Endometrial microvascular endothelial cells (primary cell): ENCODE measurements around the gene PTPRD. TPM values are rescaled to one million over a fixed set of nuclear protein-coding genes. Genes with fewer than 3 reads are reported as not detected.

Experiments
- in situ Hi-C: cut with HindIII; loops from 2 replicates; pipeline ENCODE4 v1.10.0; 2017; ENCODE audit warnings: low sequenced_read_pairs, low pct_unique_long_range_greater_than_20kb; ENCODE audit errors: inconsistent ontology term
- total RNA-seq: library from RNA; depleted of rRNA; stranded (reverse); fragments of >200 nt; gene quantifications from one replicate; pipeline ENCODE4 v1.2.3, GENCODE V29; 2015; ENCODE audit errors: inconsistent ontology term

PTPRD gene
- total RNA-seq, 1 donor from 2014 or later = under 0.01 TPM

GRCh38 chr9:8447601-8448000 is 2165.2 kb downstream of the PTPRD start:
- in situ Hi-C loops = no loop called here

GRCh38 chr9:8437876-8438275 is 2174.9 kb downstream of the PTPRD start:
- in situ Hi-C loops = no loop called here

GRCh38 chr9:8437259-8437658 is 2175.5 kb downstream of the PTPRD start:
- in situ Hi-C loops = no loop called here

- in situ Hi-C loops = no loop called here
Observed at GRCh38 chr9:8436786-8437185, 2176.0 kb downstream of the PTPRD start.

GRCh38 chr9:8434621-8435020 is 2178.2 kb downstream of the PTPRD start:
- in situ Hi-C loops = no loop called here

GRCh38 chr9:8432224-8432623 is 2180.6 kb downstream of the PTPRD start:
- in situ Hi-C loops = no loop called here

- in situ Hi-C loops = no loop called here
Observed at GRCh38 chr9:8431505-8431904, 2181.3 kb downstream of the PTPRD start.

- in situ Hi-C loops = no loop called here
Observed at GRCh38 chr9:8430945-8431344, 2181.9 kb downstream of the PTPRD start.

- in situ Hi-C loops = no loop called here
Observed at GRCh38 chr9:8429768-8430167, 2183.0 kb downstream of the PTPRD start.

GRCh38 chr9:8429157-8429556 is 2183.6 kb downstream of the PTPRD start:
- in situ Hi-C loops = no loop called here

GRCh38 chr9:8428389-8428788 is 2184.4 kb downstream of the PTPRD start:
- in situ Hi-C loops = no loop called here

GRCh38 chr9:8424786-8425410 is 2187.9 kb downstream of the PTPRD start:
- in situ Hi-C loops = no loop called here

GRCh38 chr9:8420416-8420815 is 2192.4 kb downstream of the PTPRD start:
- in situ Hi-C loops = no loop called here

- in situ Hi-C loops = no loop called here
Observed at GRCh38 chr9:8419596-8420275, 2193.1 kb downstream of the PTPRD start.

GRCh38 chr9:8417341-8417740 is 2195.5 kb downstream of the PTPRD start:
- in situ Hi-C loops = no loop called here

- in situ Hi-C loops = no loop called here
Observed at GRCh38 chr9:8412327-8412726, 2200.5 kb downstream of the PTPRD start.

- in situ Hi-C loops = no loop called here
Observed at GRCh38 chr9:8408575-8409190, 2204.1 kb downstream of the PTPRD start.

GRCh38 chr9:8401961-8402705 is 2210.7 kb downstream of the PTPRD start:
- in situ Hi-C loops = no loop called here

GRCh38 chr9:8400378-8400777 is 2212.4 kb downstream of the PTPRD start:
- in situ Hi-C loops = no loop called here

GRCh38 chr9:8395022-8395421 is 2217.8 kb downstream of the PTPRD start:
- in situ Hi-C loops = no loop called here
